GM15510 (cell line): Measurements from ENCODE around the gene CTPS2.

ENCODE experiments used
- POLR2A ChIP-seq: IDR thresholded peaks from 3 replicates; pipeline ENCODE4 v1.6.1; 2011; ENCODE audit warnings: borderline replicate concordance; ENCODE audit not compliant: insufficient read length; ENCODE audit errors: extremely low read depth

The CTPS2 gene

GRCh38 chrX:16567681-16568080 is 144.8 kb downstream of the CTPS2 start:
- no peak for TF ChIP-seq POLR2A

GRCh38 chrX:16566571-16566970 is 145.9 kb downstream of the CTPS2 start:
- TF ChIP-seq POLR2A: no peak

- no peak for TF ChIP-seq POLR2A
Measured at GRCh38 chrX:16560173-16560572, 152.3 kb downstream of the CTPS2 start.

- no peak for TF ChIP-seq POLR2A
Measured at GRCh38 chrX:16559206-16559619, 153.3 kb downstream of the CTPS2 start.

GRCh38 chrX:16558489-16558888 is 154.0 kb downstream of the CTPS2 start:
- no peak for TF ChIP-seq POLR2A

GRCh38 chrX:16552546-16552945 is 159.9 kb downstream of the CTPS2 start:
- no peak for TF ChIP-seq POLR2A

- no peak for TF ChIP-seq POLR2A
Measured at GRCh38 chrX:16547644-16548043, 164.8 kb downstream of the CTPS2 start.

- no peak for TF ChIP-seq POLR2A
Measured at GRCh38 chrX:16544969-16545368, 167.5 kb downstream of the CTPS2 start.
